Measurements from ENCODE around the gene PCK2. TPM values are rescaled to one million over a fixed set of nuclear protein-coding genes. Genes with fewer than 3 reads are reported as not detected.

Gene PCK2
- total and polyA plus RNA-seq, 2 of the 8 experiments (the other 6 are each of a cell fraction or from before 2014, with no cell fraction given) = 81.9 to 115 TPM

DNA sequence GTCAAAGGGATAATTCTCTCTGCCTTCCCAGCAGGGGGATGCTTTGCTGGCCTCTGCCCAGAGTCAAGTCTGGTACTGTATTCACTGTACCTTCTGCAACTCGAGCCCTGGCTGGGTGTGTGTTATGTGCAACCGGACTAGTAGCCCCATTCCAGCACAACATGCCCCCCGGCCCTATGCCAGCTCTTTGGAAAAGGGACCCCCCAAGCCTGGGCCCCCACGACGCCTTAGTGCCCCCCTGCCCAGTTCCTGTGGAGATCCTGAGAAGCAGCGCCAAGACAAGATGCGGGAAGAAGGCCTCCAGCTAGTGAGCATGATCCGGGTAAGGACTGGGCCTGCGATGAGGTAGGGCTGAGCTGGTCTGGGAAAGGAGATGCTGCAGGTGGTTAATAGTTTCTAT, 56.5 kb downstream of the PCK2 start (continued):
- TF ChIP-seq CBX5 (IDR thresholded peaks at IDR 0.05; ENCODE audit: low read depth, low read length) = no peak

Measured in H1 (cell line).